ENCODE measurements around the gene KIF21A. TPM values are rescaled to one million over a fixed set of nuclear protein-coding genes. Genes with fewer than 3 reads are reported as not detected.

Gene KIF21A
- total RNA-seq, 1 donor from 2014 or later: 13.3 TPM

- intact Hi-C loops (cut with micrococcal nuclease): no loop called here
These were observed 150.7 kb downstream of the KIF21A start for GRCh38 chr12:39292125-39292630.

- intact Hi-C loops (cut with micrococcal nuclease): no loop called here
These were observed 155.1 kb downstream of the KIF21A start for GRCh38 chr12:39287817-39288216.

GRCh38 chr12:39287409-39287808 is 155.5 kb downstream of the KIF21A start:
- intact Hi-C loops (cut with micrococcal nuclease): no loop called here

GRCh38 chr12:39278426-39278825 is 164.5 kb downstream of the KIF21A start:
- intact Hi-C loops (cut with micrococcal nuclease): no loop called here

- intact Hi-C loops (cut with micrococcal nuclease): no loop called here
These were observed 165.5 kb downstream of the KIF21A start for GRCh38 chr12:39277416-39277815.

- intact Hi-C loops (cut with micrococcal nuclease): no loop called here
These were observed 167.1 kb downstream of the KIF21A start for GRCh38 chr12:39275846-39276245.

GRCh38 chr12:39272871-39273655 is 169.9 kb downstream of the KIF21A start:
- intact Hi-C loops (cut with micrococcal nuclease): loop anchor here (1.0 to 5.0 kb wide), 5 partner anchors 128 to 1134 kb away; partner anchors contain the start of gene CPNE8

GRCh38 chr12:39269492-39269891 is 173.4 kb downstream of the KIF21A start:
- intact Hi-C loops (cut with micrococcal nuclease): no loop called here

- intact Hi-C loops (cut with micrococcal nuclease): no loop called here
These were observed 175.0 kb downstream of the KIF21A start for GRCh38 chr12:39267886-39268285.

GRCh38 chr12:39252628-39253027 is 190.3 kb downstream of the KIF21A start:
- intact Hi-C loops (cut with micrococcal nuclease): no loop called here

Other genes starting within 250 kb of the KIF21A start
- gene ABCD2, start 176.7 kb upstream of the KIF21A start, total RNA-seq: 39.1 and 39.5 TPM in 2 replicates

All from T-helper 1 cell treated with Interleukin-12 subunit alpha and Interleukin-12 subunit beta and Interleukin-4 antibody, amounts not matched to agents 30 ng/mL and 1 ng/mL, for 36 hours (primary cell).